Measurements from ENCODE around the gene NAGLU.

DNA sequence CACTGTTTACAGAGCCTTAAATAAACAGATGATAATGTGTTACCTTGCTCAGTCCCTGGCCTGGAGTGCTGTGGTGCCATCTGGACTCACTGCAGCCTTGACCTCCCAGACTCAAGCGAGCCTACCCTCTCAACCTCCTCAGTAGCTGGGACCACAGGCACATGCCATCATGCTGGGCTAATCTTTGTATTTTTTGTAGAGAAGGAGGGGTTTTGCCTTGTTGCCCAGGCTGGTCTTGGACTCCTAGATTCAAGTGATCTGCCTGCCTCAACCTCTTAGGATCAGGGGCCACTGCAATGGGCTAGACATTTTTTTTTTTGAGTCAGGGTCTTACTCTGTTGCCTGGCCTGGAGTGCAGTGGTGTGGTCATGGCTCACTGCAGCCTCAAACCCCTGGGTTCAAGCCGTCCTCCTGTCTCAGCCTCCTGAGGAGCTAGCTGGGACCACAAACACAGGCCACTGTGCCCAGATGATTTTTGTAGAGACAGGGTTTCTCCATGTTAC is 5.0 kb upstream of the NAGLU start:
- no peak for TF ChIP-seq ZNF274 (IDR thresholded peaks at IDR 0.05; ENCODE audit: low read depth, low read length)
- no peak for TF ChIP-seq YY1 (IDR thresholded peaks at IDR 0.05; ENCODE audit: insufficient read depth, insufficient read length)

Measured in NT2/D1 (cell line).